ENCODE data around the gene EGFL7. TPM values are rescaled to one million over a fixed set of nuclear protein-coding genes. Genes with fewer than 3 reads are reported as not detected.

EGFL7 gene
- total RNA-seq, 2 experiments from 2014 or later: 1.1 to 1.6 TPM

- Mint-ChIP-seq H3K36me3 (ENCODE audit: low read depth) (no peaks in the 10 kb centered on the region), H3K27ac (no peak overlapping the region), H3K4me1 (ENCODE audit: low read depth) (no peaks in the 10 kb centered on the region), H3K4me3 (no peak overlapping the region), H3K9me3 (no peaks in the 10 kb centered on the region), H3K27me3 (no peaks in the 10 kb centered on the region)
- DNase-seq (no peak), ATAC-seq (no peak)
- ChIA-PET POLR2A (interaction anchor here (0.6 to 1.2 kb wide), 2 partner anchors 82 to 86 kb away, joined by 3 read pairs; no protein-coding TSS in a partner anchor), CTCF (interaction anchor here (1.2 kb wide), 1 partner anchor 130 kb away, joined by 4 read pairs; no protein-coding TSS in a partner anchor)
- TF ChIP-seq CTCF (IDR thresholded peaks at IDR 0.05): no peak
- intact Hi-C loops (cut with micrococcal nuclease): no loop called here
Measured at GRCh38 chr9:136618580-136619547, 43.9 kb upstream of the EGFL7 start.

- H3K4me1 Mint-ChIP-seq (ENCODE audit: low read depth): no peaks in the 10 kb centered on the region
- no peak for TF ChIP-seq CTCF (IDR thresholded peaks at IDR 0.05)
- intact Hi-C loops (cut with micrococcal nuclease): no loop called here
- DNase-seq (no peak), ATAC-seq (no peak)
- H3K9me3 Mint-ChIP-seq: no peaks in the 10 kb centered on the region
- no peak overlapping the region for H3K4me3 Mint-ChIP-seq
- H3K36me3 Mint-ChIP-seq (ENCODE audit: low read depth): no peaks in the 10 kb centered on the region
- no peak overlapping the region for H3K27ac Mint-ChIP-seq
- no peaks in the 10 kb centered on the region for H3K27me3 Mint-ChIP-seq
- ChIA-PET CTCF (no interaction called here), POLR2A (interaction anchor here (0.6 kb wide), 1 partner anchor 81 kb away, joined by 3 read pairs; no protein-coding TSS in a partner anchor)
Measured at GRCh38 chr9:136619742-136620440, 42.8 kb upstream of the EGFL7 start.

DNA sequence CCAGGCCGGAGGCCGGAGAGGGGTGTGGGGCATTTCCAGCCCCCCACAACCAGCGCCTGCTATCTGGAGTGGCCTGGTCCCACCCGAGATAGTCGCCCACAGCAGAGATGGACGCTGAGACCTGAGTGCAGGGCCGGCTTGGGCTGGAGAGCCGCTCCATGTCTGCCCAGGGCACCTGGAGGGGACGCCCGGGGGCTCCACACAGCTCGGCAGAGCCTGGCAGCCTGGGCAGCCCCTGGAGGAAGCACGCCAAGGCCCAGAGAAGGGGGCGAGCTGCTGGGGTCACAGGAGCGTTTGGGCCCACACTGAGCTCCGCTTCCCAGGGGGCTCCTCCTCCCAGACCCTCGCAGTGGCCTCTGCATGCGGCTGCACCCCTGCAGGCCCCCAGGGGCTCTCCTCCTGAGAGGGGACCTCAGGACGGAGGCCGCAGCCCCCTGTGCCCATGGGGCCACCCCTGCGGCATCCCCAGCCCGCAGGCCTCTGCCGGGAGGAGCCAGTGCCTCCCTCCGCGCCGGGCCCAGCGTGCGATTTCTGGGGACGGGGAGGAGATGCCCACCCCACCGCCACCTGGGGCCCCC, 42.2 kb upstream of the EGFL7 start:
- ATAC-seq (no peak), DNase-seq (no peak)
- Mint-ChIP-seq H3K27me3 (no peaks in the 10 kb centered on the region), H3K4me1 (ENCODE audit: low read depth) (no peaks in the 10 kb centered on the region), H3K4me3 (no peak overlapping the region), H3K27ac (no peak overlapping the region), H3K36me3 (ENCODE audit: low read depth) (no peaks in the 10 kb centered on the region), H3K9me3 (no peaks in the 10 kb centered on the region)
- ChIA-PET CTCF (no interaction called here), POLR2A (no interaction called here)
- intact Hi-C loops (cut with micrococcal nuclease): no loop called here
- TF ChIP-seq CTCF (IDR thresholded peaks at IDR 0.05): no peak

- H3K36me3 Mint-ChIP-seq (ENCODE audit: low read depth): no peaks in the 10 kb centered on the region
- ATAC-seq (no peak), DNase-seq (no peak)
- H3K4me1 Mint-ChIP-seq (ENCODE audit: low read depth): no peaks in the 10 kb centered on the region
- intact Hi-C loops (cut with micrococcal nuclease): no loop called here
- H3K27ac Mint-ChIP-seq: no peak overlapping the region
- ChIA-PET POLR2A (no interaction called here), CTCF (no interaction called here)
- no peaks in the 10 kb centered on the region for H3K9me3 Mint-ChIP-seq
- H3K4me3 Mint-ChIP-seq: no peak overlapping the region
- no peaks in the 10 kb centered on the region for H3K27me3 Mint-ChIP-seq
- TF ChIP-seq CTCF (IDR thresholded peaks at IDR 0.05): no peak
Measured at GRCh38 chr9:136621019-136621733, 41.5 kb upstream of the EGFL7 start.
